Activated naive CD4-positive, alpha-beta T cell treated with anti-CD3 and anti-CD28 coated beads, Interleukin-2, amount 50 U/mL, for 72 hours (primary cell): Measurements from ENCODE around the gene MUS81. TPM values are rescaled to one million over a fixed set of nuclear protein-coding genes. Genes with fewer than 3 reads are reported as not detected.

Experiments
- ATAC-seq, 2 donors: fragments of 150-1000 bp; cut with Tn5 transposase; 2 replicates each; pipeline ENCODE4 v1.10.0; 2021; ENCODE audit warnings: mild to moderate bottlenecking in 2 of 2, moderate library complexity in 2 of 2
- DNase-seq, 2 donors: peaks; one replicate each; pipeline ENCODE4 v3.0.0; 2021 to 2022; ENCODE audit warnings: low spot score in 2 of 2
- H3K27ac Mint-ChIP-seq, 2 donors: one replicate each; pipeline ENCODE4 v1.8.0; 2022; ENCODE audit warnings: mild to moderate bottlenecking in 2 of 2, mixed read lengths in 2 of 2
- H3K36me3 Mint-ChIP-seq, 2 donors: one replicate each; pipeline ENCODE4 v1.8.0; 2022; ENCODE audit warnings: mixed read lengths in 2 of 2
- H3K9me3 Mint-ChIP-seq, 2 donors: one replicate each; pipeline ENCODE4 v1.8.0; 2022; ENCODE audit warnings: mixed read lengths in 2 of 2
- total RNA-seq, 2 donors: library from RNA; stranded (reverse); gene quantifications; one replicate each; pipeline ENCODE4 v1.2.3, GENCODE V29; 2022

Gene MUS81
- total RNA-seq, 2 donors from 2014 or later = 63.9 to 64.0 TPM

DNA sequence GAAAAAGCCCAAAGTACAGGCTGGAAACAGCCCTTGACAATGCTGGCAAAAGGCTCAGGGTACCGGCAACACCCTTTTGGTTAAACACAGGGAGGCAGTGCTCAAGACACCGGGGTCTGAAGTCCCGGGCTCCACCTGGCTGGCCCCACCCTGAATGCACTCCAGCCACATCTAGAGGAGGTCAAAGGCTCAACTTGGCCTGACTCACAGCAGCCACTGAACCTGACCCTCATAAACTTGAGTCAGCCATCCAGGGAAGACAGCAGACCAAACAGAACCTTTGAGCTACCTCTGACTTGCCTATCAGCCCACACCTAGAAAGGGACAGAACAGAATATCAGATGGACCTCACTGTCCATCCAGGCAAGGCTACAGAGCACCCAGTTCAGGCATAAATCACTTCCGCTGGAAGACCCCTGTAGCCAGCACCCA, 6.1 kb upstream of the MUS81 start:
- Mint-ChIP-seq H3K9me3 (no peaks in the 10 kb centered on the region), H3K27ac (peak overlapping the region; percentile 53 to 93), H3K36me3 (peaks cover 41 to 56% of the 10 kb centered on the region in 2 donors)
- ATAC-seq = no peak
- peak in 1 of 2 donors; percentile 48 for DNase-seq

DNA sequence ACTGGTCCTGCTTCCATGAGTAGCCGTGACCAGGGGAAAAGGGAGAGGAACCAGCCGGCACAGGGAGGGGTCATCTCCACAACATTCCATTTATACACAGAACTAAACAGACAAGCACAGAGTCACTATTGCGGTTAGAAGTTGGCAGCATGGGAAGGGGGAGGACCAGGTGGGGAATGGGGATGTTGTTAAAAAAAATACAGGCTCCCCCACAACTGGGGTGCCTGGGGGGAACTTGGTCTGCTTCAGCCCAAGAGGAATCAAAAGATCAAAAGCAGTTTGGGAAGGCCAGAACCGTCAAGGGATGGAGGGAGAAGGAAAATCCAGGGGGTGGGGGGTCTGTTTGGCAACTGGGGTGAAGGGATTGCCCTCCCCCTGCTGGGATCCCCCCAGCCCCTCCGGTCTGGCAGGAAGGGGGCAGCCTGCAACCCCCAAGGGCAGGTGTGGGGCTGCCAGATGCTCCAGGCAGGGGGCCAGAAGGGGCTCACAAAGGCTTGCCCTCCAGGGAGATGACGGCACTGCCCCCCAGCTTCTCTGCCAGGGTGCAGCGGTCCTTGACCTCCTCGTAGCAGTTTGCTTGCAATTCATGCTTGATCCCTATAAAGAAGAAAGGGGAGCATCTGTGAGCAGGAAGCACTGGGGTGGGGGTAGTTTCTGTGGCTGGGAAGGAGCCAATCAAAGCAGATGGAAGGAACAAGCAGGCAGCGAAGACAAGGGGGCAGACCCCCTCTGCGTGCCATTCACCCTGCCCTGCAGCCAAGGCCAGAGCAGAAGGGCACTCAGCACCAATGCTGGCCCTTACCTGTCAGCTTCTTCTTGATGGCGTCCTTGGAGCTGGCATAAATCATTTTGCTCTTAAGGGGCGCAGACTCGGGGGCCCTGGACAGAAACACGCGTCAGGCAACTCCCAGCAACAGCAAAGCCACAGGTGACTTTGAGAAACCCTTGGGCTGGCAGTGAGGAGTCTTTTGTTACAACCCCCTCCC, 5.1 kb upstream of the MUS81 start:
- peak in 1 of 2 donors; percentile 53 for DNase-seq
- Mint-ChIP-seq H3K9me3 (no peaks in the 10 kb centered on the region), H3K27ac (peak overlapping the region; percentile 53 to 97), H3K36me3 (peaks cover 44 to 61% of the 10 kb centered on the region in 2 donors)
- ATAC-seq = no peak

DNA sequence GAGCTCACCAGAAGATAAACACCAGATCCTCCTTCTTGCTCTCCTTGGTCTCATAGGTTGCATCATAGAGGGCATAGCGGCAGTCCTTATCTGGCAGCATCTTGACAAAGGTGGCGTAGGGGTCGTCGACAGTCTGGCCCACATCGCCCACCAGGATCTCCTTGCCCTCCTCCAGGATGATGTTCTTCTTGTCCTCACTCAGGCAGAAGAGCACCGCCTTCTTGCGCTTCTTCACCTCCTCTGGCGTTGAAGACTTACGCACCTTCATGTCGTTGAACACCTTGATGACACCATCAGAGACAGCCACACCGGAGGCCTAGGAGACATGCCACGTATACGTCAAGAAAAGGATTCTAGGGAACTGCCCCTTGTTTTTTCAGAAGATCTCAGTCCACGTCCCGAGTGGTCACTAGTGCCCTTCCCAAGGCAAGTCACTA, 4.3 kb upstream of the MUS81 start:
- peak in 1 of 2 donors; percentile 48 for DNase-seq
- Mint-ChIP-seq H3K9me3 (no peaks in the 10 kb centered on the region), H3K27ac (peak overlapping the region; percentile 91 to 96), H3K36me3 (peaks cover 51 to 69% of the 10 kb centered on the region in 2 donors)
- ATAC-seq = no peak

DNA sequence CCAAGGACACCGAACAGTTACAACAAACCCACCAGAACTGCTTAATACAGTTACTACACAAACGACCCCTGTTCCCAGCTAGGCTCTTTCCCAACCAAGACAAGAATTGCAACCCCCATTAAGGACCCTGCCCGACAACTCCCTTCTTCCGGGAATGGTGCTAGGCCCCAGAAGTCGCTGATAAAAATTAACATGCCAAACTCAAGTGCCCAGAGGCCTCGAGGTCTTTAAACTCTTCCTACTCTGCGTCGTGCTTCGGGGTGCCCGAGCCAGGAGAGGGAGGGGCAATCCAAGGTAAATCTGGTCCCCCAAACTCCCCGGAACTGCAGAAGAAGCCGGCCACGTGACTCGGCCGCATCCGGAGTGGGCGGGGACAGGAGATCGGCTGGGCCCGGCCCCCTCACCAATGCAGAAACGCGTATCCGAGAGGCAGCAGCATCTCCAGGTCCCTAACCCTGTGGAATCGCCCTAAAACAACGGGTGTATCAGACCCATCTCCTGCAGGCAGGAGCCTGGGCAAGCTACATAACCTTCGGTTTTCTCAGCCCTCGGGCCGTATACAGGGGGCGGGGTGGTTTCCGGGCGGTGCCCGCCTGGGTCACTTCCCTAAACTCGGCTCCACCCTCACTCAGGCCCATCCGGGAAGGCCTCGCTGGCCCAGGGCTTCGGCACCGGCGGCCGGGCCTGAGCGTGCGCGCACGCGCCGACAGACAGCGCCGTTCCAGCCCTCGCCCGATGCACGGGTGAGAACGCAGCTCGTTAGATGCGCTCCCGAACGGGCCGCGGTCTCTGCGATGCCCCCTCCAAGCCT, 3.3 kb upstream of the MUS81 start:
- no peaks in the 10 kb centered on the region for H3K9me3 Mint-ChIP-seq
- ATAC-seq (peak; percentile 12 to 36), DNase-seq (peak; percentile 82 to 88)
- H3K36me3 Mint-ChIP-seq = peaks cover 60 to 66% of the 10 kb centered on the region in 2 donors
- H3K27ac Mint-ChIP-seq = peak overlapping the region; percentile 91 to 96

DNA sequence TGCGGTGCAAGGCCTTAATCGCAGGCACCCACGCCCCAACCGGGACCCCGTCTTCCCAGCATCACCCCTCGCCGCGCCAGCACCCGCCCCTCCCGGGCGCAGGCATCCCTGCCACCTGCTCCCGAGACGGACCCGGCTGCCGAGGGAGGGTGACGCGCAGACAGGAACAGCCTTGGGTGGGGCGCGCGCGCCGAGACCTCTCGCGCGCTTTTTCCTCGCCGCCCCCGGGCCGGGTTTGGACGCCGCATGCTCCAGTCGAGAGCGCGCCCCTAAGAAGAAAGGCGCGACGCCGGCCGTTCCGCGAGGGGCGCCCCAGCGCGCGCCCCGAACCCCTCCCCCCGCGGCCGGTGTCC, 2.8 kb upstream of the MUS81 start:
- H3K9me3 Mint-ChIP-seq = no peaks in the 10 kb centered on the region
- H3K27ac Mint-ChIP-seq = peak overlapping the region in 1 of 2 donors; percentile 92
- ATAC-seq (no peak), DNase-seq (peak in 1 of 2 donors; percentile 58)
- peaks cover 61 to 62% of the 10 kb centered on the region in 2 donors for H3K36me3 Mint-ChIP-seq

DNA sequence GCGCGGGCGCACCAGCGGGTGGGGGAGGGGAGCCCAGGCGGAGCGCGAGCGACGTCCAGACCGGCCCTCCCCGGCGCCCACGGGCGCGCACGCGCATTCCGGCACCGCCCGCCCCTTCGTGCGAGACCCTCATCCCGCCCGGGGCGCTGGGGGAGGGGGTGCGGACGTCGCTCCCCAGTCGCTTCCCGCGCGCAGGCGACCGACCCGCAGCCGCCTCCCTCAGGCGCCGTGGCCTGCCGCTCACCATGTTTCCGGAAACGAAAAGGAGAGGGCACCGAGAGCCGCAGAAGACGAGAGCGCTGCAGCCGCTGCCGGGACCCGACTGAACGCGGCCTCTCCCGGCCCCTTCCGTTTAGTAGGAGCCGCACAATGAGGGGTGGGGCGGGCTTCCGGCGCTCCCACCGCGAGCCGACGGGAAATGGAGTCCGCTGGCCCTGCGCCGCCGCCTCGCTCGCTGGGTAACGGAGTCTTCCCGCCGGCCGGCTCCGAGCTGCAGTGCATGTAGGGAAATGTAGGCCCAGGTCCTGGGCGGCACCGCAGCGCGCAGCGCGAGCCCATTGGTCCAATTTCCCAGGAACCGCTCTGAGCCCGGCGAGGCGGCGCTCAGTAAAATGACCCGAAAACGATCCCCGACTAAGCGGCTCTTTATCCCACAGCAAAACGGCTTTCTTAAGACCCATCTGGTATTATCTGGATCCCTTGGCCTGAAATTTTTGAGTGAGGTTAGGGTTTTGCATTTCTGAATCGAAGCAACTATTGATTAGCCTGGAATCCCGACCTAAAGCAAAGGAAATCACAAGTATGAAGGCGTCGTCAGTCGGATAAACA, 2.2 kb upstream of the MUS81 start, which contains the start of gene CFL1:
Gene CFL1, minus strand, starts transcription at position 328 of the 828 bp plus-strand sequence. Its CDS starts 81 bp downstream, at position 247.
- peak within 1 kb of the TSS; percentile 92 to 97 for H3K27ac Mint-ChIP-seq
- DNase-seq = peak; percentile 96 to 97
- peaks cover 61 to 68% of the 10 kb centered on the region in 2 donors for H3K36me3 Mint-ChIP-seq
- ATAC-seq = peak; percentile 61 to 71
- H3K9me3 Mint-ChIP-seq = no peaks in the 10 kb centered on the region

DNA sequence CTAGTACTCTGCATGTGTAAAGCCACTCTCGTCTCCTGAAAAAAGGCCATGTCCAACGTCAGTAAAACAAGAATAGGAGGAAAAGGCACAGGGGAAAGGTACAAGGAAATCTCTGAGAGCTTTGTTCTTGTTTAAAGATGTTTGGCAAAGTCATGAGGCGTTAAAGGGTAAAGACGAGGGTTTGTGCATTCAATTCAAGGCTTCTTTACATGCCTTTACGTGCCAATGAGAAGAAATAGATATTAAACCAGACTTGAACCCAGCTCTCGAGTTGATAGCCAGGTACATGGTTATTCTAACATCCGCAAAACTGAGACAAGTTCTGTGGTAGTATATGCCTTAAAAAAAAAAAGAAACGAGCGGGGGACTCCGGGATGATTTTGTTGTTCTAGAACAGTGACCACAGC, 1.5 kb upstream of the MUS81 start:
- Mint-ChIP-seq H3K9me3 (no peaks in the 10 kb centered on the region), H3K27ac (peak overlapping the region; percentile 92 to 97), H3K36me3 (peaks cover 55 to 67% of the 10 kb centered on the region in 2 donors)
- ATAC-seq (no peak), DNase-seq (no peak)

DNA sequence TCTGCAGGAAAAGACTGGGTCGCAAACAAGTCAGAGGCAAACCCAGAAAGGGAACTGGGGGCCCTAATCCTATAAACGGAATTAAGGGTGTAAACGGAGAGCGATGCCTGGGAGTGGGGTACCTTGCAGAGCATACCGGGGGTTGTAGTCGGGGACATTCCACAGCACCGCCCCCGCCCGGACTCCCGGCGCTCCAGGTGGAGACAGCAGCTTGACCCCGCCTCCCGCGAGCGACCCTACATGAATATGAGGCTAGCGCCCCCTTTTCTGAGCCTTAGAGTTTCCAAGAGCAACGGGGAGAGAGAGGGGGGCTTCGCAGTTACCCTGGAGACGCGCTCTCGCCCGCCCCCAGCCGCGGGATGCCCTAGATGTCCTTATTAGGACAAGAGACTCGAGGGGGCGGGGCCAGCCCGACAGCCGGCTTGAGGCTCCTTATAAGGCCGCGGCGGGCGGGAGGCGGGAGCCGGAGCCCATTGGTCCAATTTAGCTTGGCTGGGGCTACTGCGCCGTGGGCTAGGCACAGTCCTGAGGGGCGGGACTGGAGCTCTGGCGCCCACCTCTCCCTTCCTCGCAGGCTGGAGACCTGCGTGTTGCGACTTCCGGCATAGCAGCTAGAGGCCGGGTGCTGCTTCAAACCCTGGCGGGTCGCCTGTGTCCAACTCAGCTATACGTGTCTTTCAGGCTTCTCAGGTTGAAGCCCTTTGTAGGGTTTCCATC, 980 bp upstream of the MUS81 start:
- Mint-ChIP-seq H3K9me3 (no peaks in the 10 kb centered on the region), H3K36me3 (peaks cover 49 to 61% of the 10 kb centered on the region in 2 donors), H3K27ac (peak overlapping the region; percentile 92 to 99)
- ATAC-seq (peak; percentile 71 to 78), DNase-seq (peak; percentile 96 to 98)

DNA sequence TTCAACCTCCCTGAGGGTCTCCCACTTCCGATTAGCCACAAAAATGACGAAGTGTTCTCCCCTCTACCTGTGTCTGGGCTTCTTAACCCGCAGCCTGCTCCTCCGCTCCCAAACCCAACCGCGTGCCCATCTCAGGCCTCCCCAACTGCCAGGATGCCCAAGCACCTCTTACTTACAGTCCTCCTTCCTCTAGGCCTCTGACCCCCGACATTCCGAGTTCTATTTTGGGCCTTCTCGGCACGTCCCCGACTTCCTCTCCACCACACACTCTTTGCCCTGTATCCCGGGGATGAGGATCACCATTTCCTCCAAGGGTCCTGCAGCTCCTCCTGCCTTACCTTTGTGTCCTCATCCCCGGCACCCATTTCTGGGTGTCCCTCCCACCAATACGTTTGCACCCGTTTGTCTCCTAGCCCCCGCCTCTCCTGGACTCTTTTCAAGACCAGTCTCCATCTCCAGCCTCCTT, 388 bp upstream of the MUS81 start:
- DNase-seq (no peak), ATAC-seq (peak; percentile 0 to 4)
- peak overlapping the region; percentile 92 to 99 for H3K27ac Mint-ChIP-seq
- peaks cover 43 to 55% of the 10 kb centered on the region in 2 donors for H3K36me3 Mint-ChIP-seq
- no peaks in the 10 kb centered on the region for H3K9me3 Mint-ChIP-seq

DNA sequence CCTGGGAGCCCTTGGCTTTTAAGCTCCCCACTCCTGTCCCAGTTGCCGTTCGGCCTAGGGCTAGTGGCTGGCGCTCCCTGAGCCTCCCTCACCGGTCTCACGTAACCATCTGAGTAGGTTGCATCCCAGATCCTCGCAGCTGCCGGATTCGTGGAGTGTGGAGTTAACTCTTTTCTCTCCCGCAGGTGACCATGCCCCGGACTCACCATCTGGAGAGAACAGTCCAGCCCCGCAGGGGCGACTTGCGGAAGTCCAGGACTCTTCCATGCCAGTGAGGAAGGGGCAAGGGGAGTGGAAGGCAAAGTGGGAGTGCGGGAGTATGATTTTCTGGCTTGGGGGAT, 902 bp downstream of the MUS81 start:
- H3K36me3 Mint-ChIP-seq = peaks cover 37 to 45% of the 10 kb centered on the region in 2 donors
- H3K9me3 Mint-ChIP-seq = no peaks in the 10 kb centered on the region
- ATAC-seq = no peak
- DNase-seq = no peak
- peak overlapping the region; percentile 88 to 92 for H3K27ac Mint-ChIP-seq

DNA sequence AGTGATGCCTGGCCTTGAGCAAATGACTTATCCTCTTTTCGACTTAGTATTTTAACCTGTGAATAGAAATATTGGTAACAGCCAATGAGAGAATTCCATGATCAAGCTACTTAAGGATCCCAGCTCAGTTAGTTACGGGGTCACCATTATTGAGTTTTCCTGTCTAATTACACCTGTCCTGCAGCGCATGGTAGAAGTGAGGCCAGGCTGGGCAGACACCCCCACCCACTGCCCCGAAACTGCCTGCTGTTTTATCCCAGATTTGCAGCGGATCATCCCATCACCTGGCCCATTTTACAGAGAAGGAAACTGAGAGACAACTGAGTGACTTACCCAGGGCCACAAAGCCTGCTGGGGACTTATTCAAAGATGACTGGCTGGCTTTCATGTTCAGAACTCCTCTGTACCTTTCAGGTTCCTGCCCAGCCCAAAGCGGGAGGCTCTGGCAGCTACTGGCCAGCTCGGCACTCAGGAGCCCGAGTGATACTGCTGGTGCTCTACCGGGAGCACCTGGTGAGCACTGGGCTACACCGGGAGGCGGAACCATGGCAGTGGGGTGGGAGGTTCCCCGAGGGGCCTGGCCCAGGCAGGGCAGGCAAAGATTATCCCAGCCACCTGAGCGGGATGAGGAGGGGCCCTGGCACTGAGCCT, 1.4 kb downstream of the MUS81 start:
- Mint-ChIP-seq H3K9me3 (no peaks in the 10 kb centered on the region), H3K27ac (peak overlapping the region; percentile 88 to 92), H3K36me3 (peaks cover 32 to 40% of the 10 kb centered on the region in 2 donors)
- peak in 1 of 2 donors; percentile 56 for DNase-seq
- ATAC-seq = no peak

DNA sequence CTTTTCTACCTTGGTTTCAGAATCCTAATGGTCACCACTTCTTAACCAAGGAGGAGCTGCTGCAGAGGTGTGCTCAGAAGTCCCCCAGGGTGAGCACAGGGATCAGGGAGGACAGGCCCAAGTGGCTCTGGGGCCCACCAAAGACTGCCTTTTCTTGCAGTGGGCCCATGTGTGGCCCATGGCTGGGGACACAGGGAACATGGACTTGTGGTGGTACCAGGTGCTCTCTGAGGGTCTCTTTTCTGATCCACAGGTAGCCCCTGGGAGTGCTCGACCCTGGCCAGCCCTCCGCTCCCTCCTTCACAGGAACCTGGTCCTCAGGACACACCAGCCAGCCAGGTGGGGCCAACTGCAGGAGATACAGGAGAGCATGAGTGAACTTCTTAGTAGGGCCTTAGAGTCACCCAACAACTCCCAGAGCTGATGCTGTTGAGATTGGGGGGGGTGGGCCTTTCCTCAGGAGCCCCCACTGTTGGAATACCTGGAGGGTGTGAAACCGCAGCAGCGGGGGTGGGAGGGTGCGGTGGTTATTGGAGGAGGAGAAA, 2.0 kb downstream of the MUS81 start:
- DNase-seq = peak in 1 of 2 donors; percentile 50
- H3K36me3 Mint-ChIP-seq = peaks cover 26 to 39% of the 10 kb centered on the region in 2 donors

DNA sequence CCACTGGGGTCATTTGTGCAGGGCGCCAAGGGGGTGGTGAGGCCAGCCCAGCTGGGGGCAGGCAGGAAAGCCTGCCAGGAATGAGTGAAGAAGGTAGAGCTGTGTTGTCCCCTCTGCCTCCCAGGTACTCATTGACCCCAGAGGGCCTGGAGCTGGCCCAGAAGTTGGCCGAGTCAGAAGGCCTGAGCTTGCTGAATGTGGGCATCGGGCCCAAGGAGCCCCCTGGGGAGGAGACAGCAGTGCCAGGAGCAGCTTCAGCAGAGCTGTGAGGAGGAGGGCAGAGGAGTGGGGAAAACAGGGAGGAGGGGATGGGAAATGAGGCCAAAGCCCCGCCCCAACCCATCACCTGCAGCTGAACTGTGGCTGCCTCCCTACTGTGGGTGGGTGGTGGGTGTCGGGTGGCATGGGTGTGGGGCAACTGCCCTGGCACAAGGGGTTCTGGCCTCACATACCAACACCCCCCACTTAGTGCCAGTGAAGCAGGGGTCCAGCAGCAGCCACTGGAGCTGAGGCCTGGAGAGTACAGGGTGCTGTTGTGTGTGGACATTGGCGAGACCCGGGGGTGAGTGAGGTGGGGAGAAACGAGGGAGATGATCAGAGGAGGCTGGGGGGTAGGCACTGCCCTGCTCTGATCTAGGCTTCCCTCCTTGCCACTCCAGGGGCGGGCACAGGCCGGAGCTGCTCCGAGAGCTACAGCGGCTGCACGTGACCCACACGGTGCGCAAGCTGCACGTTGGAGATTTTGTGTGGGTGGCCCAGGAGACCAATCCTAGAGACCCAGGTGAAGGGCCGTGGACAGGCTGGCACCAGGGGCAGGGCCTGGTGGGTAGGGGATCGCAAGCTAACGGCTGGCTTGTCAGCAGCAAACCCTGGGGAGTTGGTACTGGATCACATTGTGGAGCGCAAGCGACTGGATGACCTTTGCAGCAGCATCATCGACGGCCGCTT, 3.0 kb downstream of the MUS81 start:
- H3K36me3 Mint-ChIP-seq = peaks cover 25 to 39% of the 10 kb centered on the region in 2 donors
- no peaks in the 10 kb centered on the region for H3K9me3 Mint-ChIP-seq
- no peak for ATAC-seq
- H3K27ac Mint-ChIP-seq = peak overlapping the region; percentile 83 to 92
- DNase-seq = peak in 1 of 2 donors; percentile 53

More for the DNA sequence above, 2.0 kb downstream of the MUS81 start:
- Mint-ChIP-seq H3K27ac (peak overlapping the region in 1 of 2 donors; percentile 92), H3K9me3 (no peaks in the 10 kb centered on the region)
- ATAC-seq = no peak
